HEK293 (cell line): ENCODE results near the gene ILKAP.

Source experiments
- MYNN ChIP-seq: fragments of 450-650 bp; formaldehyde crosslinking; IDR thresholded peaks from 2 replicates; pipeline ENCODE4 v1.5.1; 2016; ENCODE audit warnings: missing biosample characterization, missing genetic modification characterization, borderline replicate concordance
- ZNF580 ChIP-seq: fragments of 450-650 bp; formaldehyde crosslinking; IDR thresholded peaks from 2 replicates; pipeline ENCODE4 v1.5.1; 2016; ENCODE audit warnings: missing biosample characterization, missing genetic modification characterization
- ZNF792 ChIP-seq: fragments of 450-650 bp; formaldehyde crosslinking; IDR thresholded peaks from 2 replicates; pipeline ENCODE4 v1.5.1; 2016; ENCODE audit warnings: missing biosample characterization, missing genetic modification characterization
- TF ChIP-seq, protein P1 (sequence below): fragments of 450-650 bp; formaldehyde crosslinking; IDR thresholded peaks from 2 replicates; pipeline ENCODE4 v1.5.1; 2016; ENCODE audit warnings: missing biosample characterization, missing genetic modification characterization
- TF ChIP-seq, protein P2 (sequence below): fragments of 450-650 bp; formaldehyde crosslinking; optimal IDR thresholded peaks from 2 replicates; pipeline ENCODE3; 2016; ENCODE audit warnings: missing biosample characterization, mild to moderate bottlenecking, missing genetic modification characterization
- TF ChIP-seq, protein P3 (sequence below): fragments of 450-650 bp; formaldehyde crosslinking; IDR thresholded peaks from 2 replicates; pipeline ENCODE4 v1.5.1; 2016; ENCODE audit warnings: missing biosample characterization, missing genetic modification characterization

DNA sequence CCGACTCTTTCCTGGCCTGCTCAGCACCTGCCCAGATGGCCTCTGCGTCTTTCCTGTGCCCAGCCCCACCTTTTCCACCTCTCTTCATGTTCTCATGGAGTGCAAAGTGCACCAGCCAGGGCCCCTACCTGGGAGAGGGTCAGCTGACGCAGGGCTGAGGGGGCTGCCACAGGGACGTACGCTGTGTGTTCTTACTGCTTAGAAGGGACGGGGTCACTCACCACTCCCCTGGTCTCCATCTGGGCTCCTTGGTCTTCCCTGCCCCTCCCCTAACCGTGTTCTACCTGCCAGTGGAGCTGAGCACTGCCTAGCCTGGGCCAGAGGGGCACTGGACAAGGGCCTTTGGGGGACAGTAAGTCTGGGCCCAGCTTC, 36.2 kb downstream of the ILKAP start:
- TF ChIP-seq, protein P1, sequence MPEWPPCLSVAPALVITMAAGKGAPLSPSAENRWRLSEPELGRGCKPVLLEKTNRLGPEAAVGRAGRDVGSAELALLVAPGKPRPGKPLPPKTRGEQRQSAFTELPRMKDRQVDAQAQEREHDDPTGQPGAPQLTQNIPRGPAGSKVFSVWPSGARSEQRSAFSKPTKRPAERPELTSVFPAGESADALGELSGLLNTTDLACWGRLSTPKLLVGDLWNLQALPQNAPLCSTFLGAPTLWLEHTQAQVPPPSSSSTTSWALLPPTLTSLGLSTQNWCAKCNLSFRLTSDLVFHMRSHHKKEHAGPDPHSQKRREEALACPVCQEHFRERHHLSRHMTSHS (tag by site-specific recombination) = no peak
- TF ChIP-seq, protein P2, sequence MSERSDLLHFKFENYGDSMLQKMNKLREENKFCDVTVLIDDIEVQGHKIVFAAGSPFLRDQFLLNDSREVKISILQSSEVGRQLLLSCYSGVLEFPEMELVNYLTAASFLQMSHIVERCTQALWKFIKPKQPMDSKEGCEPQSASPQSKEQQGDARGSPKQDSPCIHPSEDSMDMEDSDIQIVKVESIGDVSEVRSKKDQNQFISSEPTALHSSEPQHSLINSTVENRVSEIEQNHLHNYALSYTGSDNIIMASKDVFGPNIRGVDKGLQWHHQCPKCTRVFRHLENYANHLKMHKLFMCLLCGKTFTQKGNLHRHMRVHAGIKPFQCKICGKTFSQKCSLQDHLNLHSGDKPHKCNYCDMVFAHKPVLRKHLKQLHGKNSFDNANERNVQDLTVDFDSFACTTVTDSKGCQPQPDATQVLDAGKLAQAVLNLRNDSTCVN (tag by site-specific recombination) = no peak
- TF ChIP-seq ZNF792 (tag by site-specific recombination) = no peak
- TF ChIP-seq, protein P3, sequence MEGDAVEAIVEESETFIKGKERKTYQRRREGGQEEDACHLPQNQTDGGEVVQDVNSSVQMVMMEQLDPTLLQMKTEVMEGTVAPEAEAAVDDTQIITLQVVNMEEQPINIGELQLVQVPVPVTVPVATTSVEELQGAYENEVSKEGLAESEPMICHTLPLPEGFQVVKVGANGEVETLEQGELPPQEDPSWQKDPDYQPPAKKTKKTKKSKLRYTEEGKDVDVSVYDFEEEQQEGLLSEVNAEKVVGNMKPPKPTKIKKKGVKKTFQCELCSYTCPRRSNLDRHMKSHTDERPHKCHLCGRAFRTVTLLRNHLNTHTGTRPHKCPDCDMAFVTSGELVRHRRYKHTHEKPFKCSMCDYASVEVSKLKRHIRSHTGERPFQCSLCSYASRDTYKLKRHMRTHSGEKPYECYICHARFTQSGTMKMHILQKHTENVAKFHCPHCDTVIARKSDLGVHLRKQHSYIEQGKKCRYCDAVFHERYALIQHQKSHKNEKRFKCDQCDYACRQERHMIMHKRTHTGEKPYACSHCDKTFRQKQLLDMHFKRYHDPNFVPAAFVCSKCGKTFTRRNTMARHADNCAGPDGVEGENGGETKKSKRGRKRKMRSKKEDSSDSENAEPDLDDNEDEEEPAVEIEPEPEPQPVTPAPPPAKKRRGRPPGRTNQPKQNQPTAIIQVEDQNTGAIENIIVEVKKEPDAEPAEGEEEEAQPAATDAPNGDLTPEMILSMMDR (tag by site-specific recombination) = no peak
- TF ChIP-seq ZNF580 (tag by site-specific recombination) = no peak
- TF ChIP-seq MYNN (tag by site-specific recombination) = no peak
